DND-41 (cell line): ENCODE measurements around the gene ARHGEF12.

Source experiments
- CTCF ChIP-seq: IDR thresholded peaks from 2 replicates; pipeline ENCODE4 v1.5.1; 2012; ENCODE audit warnings: borderline replicate concordance, low read length, moderate library complexity, mild to moderate bottlenecking; ENCODE audit not compliant: poor library complexity, severe bottlenecking; ENCODE audit errors: extremely low read depth
- EZH2 ChIP-seq: IDR thresholded peaks from 3 replicates; pipeline ENCODE4 v1.6.1; 2012; ENCODE audit warnings: borderline replicate concordance, low read depth, mild to moderate bottlenecking, moderate library complexity, low read length, inconsistent platforms; ENCODE audit not compliant: severe bottlenecking

GRCh38 chr11:120343429-120343828, 7.2 kb downstream of the ARHGEF12 start:
- TF ChIP-seq CTCF: no peak
- no peak for TF ChIP-seq EZH2
